GM21526 (cell line): ENCODE measurements around the gene STING1.
"Not testable (repeated sequence)": the region's sequence is repeated elsewhere in the genome, so short reads cannot be mapped to it uniquely, and the experiment has no call there.

Experiments
- ATAC-seq: cut with Tn5 transposase; IDR thresholded peaks from one replicate; pipeline ENCODE4 v1.9.1; 2021; ENCODE audit warnings: moderate library complexity; ENCODE audit not compliant: unreplicated experiment, low FRiP score

STING1 gene

DNA sequence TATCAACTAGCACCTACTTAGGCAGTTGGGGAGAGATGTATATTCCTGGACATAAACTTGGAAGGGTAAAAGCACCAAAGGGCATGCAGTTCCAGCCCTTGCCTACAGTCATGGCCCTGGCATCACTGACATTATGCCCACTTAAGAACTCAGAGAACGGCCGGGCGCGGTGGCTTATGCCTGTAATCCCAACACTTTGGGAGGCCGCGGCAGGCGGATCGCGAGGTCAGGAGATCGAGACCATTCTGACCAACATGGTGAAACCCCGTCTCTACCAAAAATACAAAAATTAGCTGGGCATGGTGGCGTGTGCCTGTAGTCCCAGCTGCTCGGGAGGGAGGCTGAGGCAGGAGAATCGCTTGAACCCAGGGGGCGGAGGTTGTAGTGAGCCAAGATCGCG lies 42.1 kb downstream of the STING1 start:
- ATAC-seq, result not testable (repeated sequence)

DNA sequence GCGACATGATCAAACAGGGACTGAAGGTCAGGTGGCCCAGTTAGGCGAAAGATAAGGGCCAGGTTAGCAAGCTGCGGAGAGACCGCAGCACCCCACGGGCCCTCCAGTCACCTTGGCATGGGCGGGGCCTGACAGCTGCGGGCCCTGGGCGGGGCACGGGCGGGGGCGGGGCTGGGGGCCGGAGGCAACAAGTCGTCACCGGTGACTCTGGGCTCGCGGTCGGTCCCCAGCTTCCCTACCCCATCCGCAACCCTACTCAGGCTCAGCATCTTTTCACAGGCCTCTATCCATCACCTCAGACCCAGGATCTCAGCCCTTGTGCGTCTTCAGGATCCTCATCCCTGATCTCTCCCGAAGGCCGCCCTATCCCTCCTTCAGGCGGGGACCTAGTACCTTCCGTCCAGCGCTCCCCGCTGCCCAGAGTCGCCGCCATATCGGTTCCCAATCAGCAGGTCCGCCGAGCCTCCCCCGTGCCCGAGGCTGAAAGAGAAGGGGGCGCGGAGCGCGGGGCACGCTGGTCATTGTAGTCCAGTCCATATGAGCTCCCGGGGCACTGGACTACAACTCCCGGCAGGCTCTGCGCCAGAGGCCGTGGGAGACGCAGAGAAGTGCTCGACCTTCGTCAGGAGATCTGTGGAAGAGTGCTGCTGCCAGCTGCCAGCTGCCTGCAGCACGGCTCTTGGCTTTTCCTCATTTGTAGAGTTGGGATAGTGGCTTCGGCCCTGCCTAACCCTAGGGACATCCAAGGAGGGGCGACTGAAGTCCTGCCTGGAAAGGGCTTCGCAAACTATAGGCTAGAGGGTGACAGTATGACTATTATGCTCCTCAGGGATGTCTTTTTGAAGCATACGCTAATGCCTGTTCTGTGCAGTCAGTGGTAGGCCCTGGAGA lies 43.3 kb downstream of the STING1 start, which contains the start of gene DNAJC18:
DNAJC18 (minus strand) TSS at position 513 of the 891 bp plus-strand sequence; CDS start at position 433, 80 bp downstream.
- ATAC-seq, result peak; percentile 90

DNA sequence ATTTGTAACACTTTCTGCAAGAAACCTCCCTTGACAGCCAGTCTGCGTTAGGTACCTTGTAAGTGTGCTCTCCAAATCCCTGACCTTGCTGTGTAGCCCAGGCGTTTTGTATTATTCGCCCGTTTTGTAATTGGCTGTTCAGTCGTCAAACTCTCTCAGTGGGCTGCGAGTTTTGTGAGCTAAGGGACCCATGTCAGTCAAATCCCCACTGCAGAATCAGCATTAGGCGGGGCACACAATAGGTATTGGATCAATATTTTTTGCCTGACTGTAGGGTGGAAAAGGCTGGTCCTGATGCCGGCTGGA lies 43.9 kb downstream of the STING1 start:
- no peak for ATAC-seq

DNA sequence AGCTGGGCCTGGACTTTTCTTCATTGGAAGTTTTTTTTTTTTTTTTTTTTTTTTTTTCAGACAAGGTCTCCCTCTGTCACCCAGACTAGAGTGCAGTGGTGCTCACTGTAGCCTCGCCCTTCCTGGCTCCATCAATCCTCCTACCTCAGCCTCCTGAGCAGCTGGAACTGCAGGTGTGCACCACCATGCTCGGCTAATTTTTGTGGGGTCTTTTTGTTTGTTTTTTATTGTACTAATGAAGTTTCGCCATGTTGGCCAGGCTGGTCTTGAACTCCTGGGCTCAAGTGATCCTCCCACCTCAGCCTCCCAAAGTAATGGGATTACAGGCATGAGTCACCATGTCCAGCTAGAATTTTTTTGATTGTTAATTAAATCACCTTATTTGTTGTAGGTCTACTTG lies 46.9 kb downstream of the STING1 start:
- ATAC-seq, result no peak

DNA sequence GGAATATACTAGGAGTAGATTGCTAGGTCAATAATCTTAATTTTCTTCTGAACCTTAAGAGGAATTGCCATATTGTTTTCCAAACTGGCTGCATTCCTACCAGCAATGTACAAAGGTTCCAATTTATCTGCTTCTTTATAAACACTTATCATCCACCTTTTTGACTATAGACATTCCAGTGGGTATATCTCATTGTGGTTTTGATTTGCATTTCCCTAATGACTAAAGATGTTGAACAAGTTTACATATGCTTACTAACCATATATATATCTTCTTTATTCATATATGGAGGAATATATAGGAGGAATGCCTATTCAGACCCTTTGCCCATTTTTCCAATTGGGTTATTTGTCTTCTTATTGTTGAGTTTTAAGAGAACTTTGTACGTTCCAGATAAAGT lies 50.9 kb downstream of the STING1 start:
- no peak for ATAC-seq

DNA sequence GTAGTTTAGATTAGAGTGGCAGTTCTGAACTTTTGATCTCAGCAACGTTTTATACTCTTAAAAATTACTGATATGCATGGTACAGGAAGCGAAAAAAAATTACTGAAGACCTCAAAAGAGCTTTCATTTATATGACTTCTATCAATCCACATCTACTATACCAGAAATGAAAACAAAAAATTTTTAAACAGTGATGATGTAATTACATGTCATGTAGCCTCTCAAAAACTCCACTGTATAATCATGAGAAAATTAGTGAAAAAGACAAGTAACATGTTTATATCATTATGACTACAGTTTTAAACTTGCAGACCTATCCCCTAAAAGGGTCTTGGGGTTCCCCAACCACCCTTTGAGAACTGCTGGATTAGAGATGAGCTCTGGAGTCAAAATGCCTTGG lies 52.5 kb downstream of the STING1 start:
- no peak for ATAC-seq

DNA sequence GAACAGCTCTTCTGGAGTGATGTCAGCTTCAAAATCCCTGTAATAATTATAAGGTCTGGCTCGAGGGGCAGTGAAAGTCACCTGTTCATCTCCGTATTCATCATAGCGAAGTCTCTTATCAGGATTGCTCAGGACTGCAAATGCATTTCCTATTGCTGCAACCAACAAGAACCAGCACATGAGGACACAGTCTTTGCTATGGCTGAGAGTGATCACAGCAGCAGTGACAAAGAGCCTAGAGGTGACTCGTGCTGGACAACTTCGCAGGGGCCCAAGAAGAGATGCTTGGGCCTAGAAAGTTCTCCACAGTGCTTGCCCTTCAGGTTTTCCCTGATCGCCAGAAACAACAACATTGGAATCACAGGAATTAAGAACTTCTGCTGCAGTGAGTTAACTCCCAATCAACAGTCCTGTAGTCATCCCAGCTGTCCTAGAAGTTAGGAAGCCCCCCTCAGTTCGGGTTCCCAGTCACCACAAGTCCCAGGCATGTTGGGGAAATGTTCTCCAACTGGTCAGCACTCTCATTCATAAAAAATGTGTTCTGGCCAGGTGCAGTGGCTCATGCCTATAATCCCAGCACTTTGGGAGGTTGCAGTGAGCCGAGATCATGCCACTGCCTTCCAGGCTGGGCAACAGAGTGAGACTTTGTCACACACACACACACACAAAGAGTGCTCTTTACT lies 56.2 kb downstream of the STING1 start:
- ATAC-seq, result no peak
